Sigmoid colon (tissue), 7 donors: ENCODE results near the gene DNAI4. TPM values are rescaled to one million over a fixed set of nuclear protein-coding genes. Genes with fewer than 3 reads are reported as not detected.
"Not testable (repeated sequence)": the region's sequence is repeated elsewhere in the genome, so short reads cannot be mapped to it uniquely, and the experiment has no call there.

ENCODE experiments used
- DNase-seq: peaks from one replicate; pipeline ENCODE4 v3.0.0-alpha.2; 2019
- H3K27ac ChIP-seq, 4 donors: fragments of 200-600 bp; sonication (generic); one replicate each; pipeline ENCODE4 v1.5.1; 2016 to 2019; ENCODE audit warnings: mild to moderate bottlenecking in 1 of 4
- H3K27me3 ChIP-seq, 3 donors: fragments of 200-600 bp; sonication (generic); one replicate each; pipeline ENCODE4 v1.5.1; 2019; ENCODE audit warnings: mild to moderate bottlenecking in 1 of 3
- H3K36me3 ChIP-seq, 4 donors: fragments of 200-600 bp; sonication (generic); one replicate each; pipeline ENCODE4 v1.5.1; 2016 to 2019
- H3K4me1 ChIP-seq, 4 donors: fragments of 200-600 bp; sonication (generic); one replicate each; pipeline ENCODE4 v1.5.1; 2017 to 2019
- H3K4me3 ChIP-seq, 4 donors: fragments of 200-600 bp; sonication (generic); one replicate each; pipeline ENCODE4 v1.5.1; 2017 to 2019; ENCODE audit warnings: mild to moderate bottlenecking in 2 of 4, moderate library complexity in 1 of 4
- H3K9me3 ChIP-seq, 4 donors: fragments of 200-600 bp in 3 of 4; sonication (generic) in 3 of 4; one replicate each; pipeline versions ENCODE4 v1.5.1 to v1.6.1; 2013 to 2019
- EP300 ChIP-seq, 4 donors: sonication (generic); formaldehyde crosslinking; IDR thresholded peaks; one replicate each; pipeline ENCODE4 v1.6.1; 2017; ENCODE audit warnings: antibody characterized with exemption in 4 of 4
- POLR2A ChIP-seq, 2 donors: fragments of 450-650 bp; IDR thresholded peaks; one replicate each; pipeline ENCODE4 v1.6.1; 2016; ENCODE audit warnings: antibody characterized with exemption in 2 of 2, mild to moderate bottlenecking in 2 of 2, moderate library complexity in 2 of 2
- POLR2AphosphoS5 ChIP-seq, 4 donors: sonication (generic); formaldehyde crosslinking; IDR thresholded peaks; one replicate each; pipeline ENCODE4 v1.6.1; 2017; ENCODE audit warnings: antibody characterized with exemption in 4 of 4
- WGBS, 2 donors: extraction: QIAGEN DNeasy Blood & Tissue Kit; methylation state at CpG; one replicate each; pipeline ENCODE4 v1.1.7; 2013; 5-methylcytosine and 5-hydroxymethylcytosine counted together
- intact Hi-C: fragments of 100-400 bp; cut with DNase I; formaldehyde crosslinking; loops from one replicate; pipeline ENCODE4 v1.15.1; 2023
- polyA plus RNA-seq, 3 donors: library from polyadenylated mRNA; stranded (reverse); fragments of 200-250 nt; gene quantifications; one replicate each; pipeline ENCODE4 v1.2.3, GENCODE V29; 2013
- total RNA-seq, 4 donors: library from RNA; depleted of rRNA; stranded (reverse); fragments of >200 nt; gene quantifications; one replicate each; pipeline ENCODE4 v1.1.0, GENCODE V29; 2016
- TF ChIP-seq, protein P1 (sequence below), 4 experiments: fragments of 450-650 bp in 3 of 4; fragments of 200-600 bp in 1 of 4; IDR thresholded peaks; one replicate each; pipeline ENCODE4 v1.5.1; 2016 to 2019; ENCODE audit warnings: antibody characterized with exemption in 4 of 4, mild to moderate bottlenecking in 3 of 4, moderate library complexity in 2 of 4
- donor health status: healthy with polysubstance abuse.
- donor health status: Bipolar disorder and iron deficiency.
- donor health status: healthy.

The DNAI4 gene
- total and polyA plus RNA-seq, 7 donors: 3.0 to 16.1 (median 8.4) TPM

DNA sequence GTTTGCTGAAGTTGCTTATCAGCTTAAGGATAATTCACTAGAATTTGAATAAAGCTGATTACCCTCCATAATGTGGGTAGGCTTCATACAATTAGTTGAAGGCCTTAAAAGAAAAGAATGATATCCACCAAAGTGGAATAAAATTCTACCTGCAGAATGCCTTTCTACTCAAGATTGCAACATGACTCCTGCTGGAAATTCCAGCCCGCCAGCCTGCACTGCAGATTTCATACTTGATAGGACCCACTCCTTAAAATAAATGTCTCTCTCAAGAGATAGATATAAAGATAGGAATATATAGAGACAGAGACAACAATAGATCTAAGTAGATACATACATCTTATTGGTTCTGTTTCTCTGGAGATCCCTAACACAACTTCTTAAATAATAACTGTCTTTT is 99.9 kb downstream of the DNAI4 start:
- DNase-seq: no peak
- intact Hi-C loops: no loop called here
- no peaks in the 10 kb centered on the region for H3K9me3 ChIP-seq
- 97 to 100% methylated on average over 1 of the region's 1 CpG for WGBS, 2 donors
- H3K27ac ChIP-seq: no peak overlapping the region
- no peaks in the 10 kb centered on the region for H3K27me3 ChIP-seq
- H3K4me3 ChIP-seq: no peak overlapping the region
- no peak for TF ChIP-seq POLR2A (IDR thresholded peaks at IDR 0.05)
- no peak for TF ChIP-seq POLR2AphosphoS5 (IDR thresholded peaks at IDR 0.05)
- TF ChIP-seq, protein P1, sequence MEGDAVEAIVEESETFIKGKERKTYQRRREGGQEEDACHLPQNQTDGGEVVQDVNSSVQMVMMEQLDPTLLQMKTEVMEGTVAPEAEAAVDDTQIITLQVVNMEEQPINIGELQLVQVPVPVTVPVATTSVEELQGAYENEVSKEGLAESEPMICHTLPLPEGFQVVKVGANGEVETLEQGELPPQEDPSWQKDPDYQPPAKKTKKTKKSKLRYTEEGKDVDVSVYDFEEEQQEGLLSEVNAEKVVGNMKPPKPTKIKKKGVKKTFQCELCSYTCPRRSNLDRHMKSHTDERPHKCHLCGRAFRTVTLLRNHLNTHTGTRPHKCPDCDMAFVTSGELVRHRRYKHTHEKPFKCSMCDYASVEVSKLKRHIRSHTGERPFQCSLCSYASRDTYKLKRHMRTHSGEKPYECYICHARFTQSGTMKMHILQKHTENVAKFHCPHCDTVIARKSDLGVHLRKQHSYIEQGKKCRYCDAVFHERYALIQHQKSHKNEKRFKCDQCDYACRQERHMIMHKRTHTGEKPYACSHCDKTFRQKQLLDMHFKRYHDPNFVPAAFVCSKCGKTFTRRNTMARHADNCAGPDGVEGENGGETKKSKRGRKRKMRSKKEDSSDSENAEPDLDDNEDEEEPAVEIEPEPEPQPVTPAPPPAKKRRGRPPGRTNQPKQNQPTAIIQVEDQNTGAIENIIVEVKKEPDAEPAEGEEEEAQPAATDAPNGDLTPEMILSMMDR (IDR thresholded peaks at IDR 0.05): no peak
- no peak for TF ChIP-seq EP300 (IDR thresholded peaks at IDR 0.05)
- H3K4me1 ChIP-seq: no peaks in the 10 kb centered on the region
- H3K36me3 ChIP-seq: no peaks in the 10 kb centered on the region

DNA sequence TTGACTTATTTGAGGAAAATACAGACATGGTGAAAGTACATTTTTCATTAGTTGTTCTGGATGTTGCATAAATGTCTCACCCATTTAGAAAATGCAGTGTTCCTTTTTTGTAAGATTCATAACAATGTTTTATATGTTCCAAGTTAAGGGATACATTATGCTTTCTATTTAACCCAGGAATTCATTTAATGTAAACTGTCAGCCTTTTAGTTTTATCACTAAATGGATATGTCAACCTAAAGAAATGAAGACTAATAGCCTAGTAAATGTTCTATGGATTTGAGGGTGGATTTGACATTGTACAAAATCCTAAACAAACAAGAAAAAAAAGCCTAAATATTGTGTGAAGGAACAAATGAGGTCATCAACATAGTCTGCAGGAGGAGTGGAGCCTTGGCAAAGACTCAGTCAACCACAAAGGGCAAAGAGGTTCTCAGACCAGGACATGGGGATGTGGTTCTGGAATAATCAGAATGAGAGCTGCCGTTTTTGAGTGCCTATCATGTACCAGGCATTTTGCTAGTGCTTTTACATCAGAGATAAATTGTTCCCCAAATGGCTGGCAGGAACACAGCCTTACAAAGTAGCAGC is 114.8 kb downstream of the DNAI4 start:
- no peak for DNase-seq
- no peaks in the 10 kb centered on the region for H3K36me3 ChIP-seq
- TF ChIP-seq EP300 (IDR thresholded peaks at IDR 0.05) (no peak), POLR2AphosphoS5 (IDR thresholded peaks at IDR 0.05) (no peak), POLR2A (IDR thresholded peaks at IDR 0.05) (no peak)
- TF ChIP-seq, protein P1 (IDR thresholded peaks at IDR 0.05): no peak
- no peak overlapping the region for H3K4me3 ChIP-seq
- intact Hi-C loops: no loop called here
- no peaks in the 10 kb centered on the region for H3K9me3 ChIP-seq
- H3K27ac ChIP-seq: no peak overlapping the region
- no peaks in the 10 kb centered on the region for H3K27me3 ChIP-seq
- no peaks in the 10 kb centered on the region for H3K4me1 ChIP-seq
- 74 to 76% methylated on average over 1 of the region's 1 CpG for WGBS, 2 donors

DNA sequence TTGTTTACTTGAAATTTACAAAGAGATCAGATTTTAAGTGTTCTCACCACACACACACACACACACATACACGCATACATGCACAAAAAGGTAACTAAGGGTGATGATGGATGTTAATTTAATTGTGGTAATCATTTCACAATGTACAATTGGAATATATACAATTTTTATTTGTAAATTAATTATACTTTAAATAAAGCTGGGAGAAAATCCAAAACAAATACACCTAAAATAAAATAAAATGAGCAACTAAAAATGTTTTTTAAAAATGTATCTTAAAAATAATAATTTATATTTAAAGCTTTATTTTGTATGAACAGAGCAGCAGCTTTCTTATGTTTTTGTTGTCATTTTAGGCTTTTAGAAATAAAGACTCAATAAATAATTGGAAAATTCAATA is 115.4 kb downstream of the DNAI4 start:
- Histone ChIP-seq H3K9me3 (no peaks in the 10 kb centered on the region), H3K36me3 (no peaks in the 10 kb centered on the region), H3K4me1 (no peaks in the 10 kb centered on the region), H3K27me3 (no peaks in the 10 kb centered on the region), H3K27ac (no peak overlapping the region), H3K4me3 (no peak overlapping the region)
- DNase-seq: no peak
- intact Hi-C loops: no loop called here
- 94 to 98% methylated on average over 1 of the region's 1 CpG for WGBS, 2 donors
- TF ChIP-seq EP300 (IDR thresholded peaks at IDR 0.05) (no peak), POLR2A (IDR thresholded peaks at IDR 0.05) (no peak), POLR2AphosphoS5 (IDR thresholded peaks at IDR 0.05) (no peak)
- TF ChIP-seq, protein P1 (IDR thresholded peaks at IDR 0.05): no peak

DNA sequence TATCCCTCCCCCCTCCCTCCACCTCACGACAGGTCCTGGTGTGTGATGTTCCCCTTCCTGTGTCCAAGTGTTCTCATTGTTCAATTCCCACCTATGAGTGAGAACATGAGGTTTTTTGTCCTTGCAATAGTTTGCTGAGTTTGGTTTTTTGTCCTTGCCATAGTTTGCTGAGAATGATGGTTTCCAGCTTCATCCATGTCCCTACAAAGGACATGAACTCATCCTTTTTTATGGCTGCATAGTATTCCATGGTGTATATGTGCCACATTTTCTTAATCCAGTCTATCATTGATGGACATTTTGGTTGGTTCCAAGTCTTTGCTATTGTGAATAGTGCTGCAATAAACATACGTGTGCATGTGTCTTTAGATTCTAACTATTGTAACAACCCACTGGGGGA is 128.8 kb downstream of the DNAI4 start:
- 94 to 99% methylated on average over 2 of the region's 2 CpGs for WGBS, 2 donors
- not testable (repeated sequence) for DNase-seq

DNA sequence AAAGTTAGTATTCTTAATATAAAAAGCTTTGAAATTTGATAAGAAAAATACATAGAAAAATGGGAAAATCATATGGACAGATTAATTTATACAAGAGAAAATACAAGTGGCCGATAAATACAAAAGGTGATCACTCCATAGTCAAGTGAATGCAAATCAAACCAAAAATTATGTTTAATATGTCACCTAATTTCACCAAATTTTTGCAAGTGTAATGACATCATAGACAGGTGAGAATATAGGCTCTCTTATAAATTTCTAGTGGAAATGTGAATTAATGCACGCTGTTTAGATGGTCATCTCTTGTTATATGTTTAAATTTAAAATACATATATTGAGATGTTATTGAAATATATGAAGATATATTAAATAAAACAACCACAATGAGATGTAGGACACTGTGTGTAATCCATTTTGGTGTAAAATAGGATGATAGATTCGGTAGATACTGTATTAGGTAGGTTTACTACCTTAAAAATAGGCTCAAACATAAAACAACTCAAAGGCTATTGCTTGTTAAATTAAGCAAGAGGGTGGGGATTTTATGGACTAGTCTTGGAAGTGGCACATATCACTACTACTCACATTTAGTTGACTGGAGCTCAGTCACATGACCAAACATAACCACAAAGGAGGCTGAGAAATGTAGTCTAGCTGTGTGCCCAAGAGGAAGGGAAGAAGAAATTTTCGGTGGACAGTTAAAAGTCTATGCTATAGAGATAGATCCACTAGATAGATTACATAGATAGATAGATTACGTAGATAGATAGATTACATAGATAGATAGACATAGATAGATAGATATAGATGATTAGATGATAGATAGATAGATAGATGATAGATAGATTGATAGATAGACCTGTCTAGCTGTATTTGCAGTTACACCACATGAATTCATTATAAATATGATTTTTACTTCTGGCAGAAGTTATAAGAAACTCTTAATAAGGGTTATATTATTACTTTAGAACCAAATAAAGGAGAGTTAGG is 132.7 kb downstream of the DNAI4 start:
- Histone ChIP-seq H3K9me3 (no peaks in the 10 kb centered on the region), H3K27me3 (no peaks in the 10 kb centered on the region), H3K4me1 (no peaks in the 10 kb centered on the region), H3K27ac (no peak overlapping the region), H3K4me3 (no peak overlapping the region), H3K36me3 (no peaks in the 10 kb centered on the region)
- WGBS, 2 donors: 80 to 91% methylated on average over 5 of the region's 5 CpGs
- DNase-seq: no peak
- intact Hi-C loops: no loop called here
- no peak for TF ChIP-seq POLR2AphosphoS5 (IDR thresholded peaks at IDR 0.05)
- TF ChIP-seq, protein P1 (IDR thresholded peaks at IDR 0.05): no peak
- no peak for TF ChIP-seq POLR2A (IDR thresholded peaks at IDR 0.05)
- no peak for TF ChIP-seq EP300 (IDR thresholded peaks at IDR 0.05)

More for the DNA sequence above, 128.8 kb downstream of the DNAI4 start:
- H3K4me3 ChIP-seq, H3K4me1 ChIP-seq, H3K27me3 ChIP-seq, H3K36me3 ChIP-seq, H3K27ac ChIP-seq, intact Hi-C loops, H3K9me3 ChIP-seq: not testable (repeated sequence)
